DOHH2 (cell line): ENCODE results near the gene POLR1H.

Experiments used
- H3F3A ChIP-seq: fragments of 200-600 bp; sonication (generic), shearing (Covaris generic); 2 replicates; pipeline ENCODE4 v1.6.0; 2016; ENCODE audit warnings: antibody characterized with exemption, mild to moderate bottlenecking; ENCODE audit not compliant: control insufficient read depth, insufficient read depth
- H3K27ac ChIP-seq: fragments of 200-600 bp; sonication (generic); 2 replicates; pipeline ENCODE4 v1.5.1; 2014; ENCODE audit warnings: low read depth, mild to moderate bottlenecking, low read length, moderate library complexity
- H3K27me3 ChIP-seq: fragments of 200-600 bp; sonication (generic); 2 replicates; pipeline ENCODE4 v1.6.1; 2014; ENCODE audit warnings: mild to moderate bottlenecking, low read length, mixed read lengths; ENCODE audit not compliant: control insufficient read depth
- H3K36me3 ChIP-seq: fragments of 200-600 bp; sonication (generic); 2 replicates; pipeline ENCODE4 v1.6.1; 2014; ENCODE audit warnings: mild to moderate bottlenecking, low read length, moderate library complexity, mixed read lengths; ENCODE audit not compliant: control insufficient read depth
- H3K4me1 ChIP-seq: fragments of 200-600 bp; sonication (generic); 2 replicates; pipeline ENCODE4 v1.6.1; 2014; ENCODE audit warnings: mild to moderate bottlenecking, low read length, mixed read lengths; ENCODE audit not compliant: control insufficient read depth
- H3K4me2 ChIP-seq: fragments of 200-600 bp; sonication (generic); 2 replicates; pipeline ENCODE4 v1.6.0; 2014; ENCODE audit warnings: mild to moderate bottlenecking, low read length, moderate library complexity
- H3K4me3 ChIP-seq: fragments of 200-600 bp; sonication (generic); 2 replicates; pipeline ENCODE4 v1.5.1; 2014; ENCODE audit warnings: mild to moderate bottlenecking, low read length, mixed read lengths
- H3K79me2 ChIP-seq: fragments of 200-600 bp; sonication (generic); 2 replicates; pipeline ENCODE4 v1.6.1; 2014; ENCODE audit warnings: mild to moderate bottlenecking, low read length, mixed read lengths; ENCODE audit not compliant: control insufficient read depth
- H3K9me2 ChIP-seq: fragments of 200-600 bp; sonication (generic); replicated peaks from 2 replicates; pipeline ENCODE4 v1.6.1; 2014; ENCODE audit warnings: mild to moderate bottlenecking, low read length, mixed read lengths; ENCODE audit not compliant: control insufficient read depth
- H3K9me3 ChIP-seq: fragments of 200-600 bp; sonication (generic); 2 replicates; pipeline ENCODE4 v1.6.1; 2014; ENCODE audit warnings: antibody characterized with exemption, low read length, mixed read lengths; ENCODE audit not compliant: control insufficient read depth, insufficient read depth
- H4K20me1 ChIP-seq: fragments of 200-600 bp; sonication (generic); 2 replicates; pipeline ENCODE4 v1.6.0; 2014; ENCODE audit warnings: low read depth, mild to moderate bottlenecking, antibody characterized with exemption, low read length, moderate library complexity; ENCODE audit not compliant: control insufficient read depth, insufficient read depth
- CTCF ChIP-seq: fragments of 200-600 bp; sonication (generic); IDR thresholded peaks from one replicate; pipeline ENCODE4 v1.5.1; 2014; ENCODE audit warnings: antibody characterized with exemption, mild to moderate bottlenecking, low read depth, low read length; ENCODE audit not compliant: poor library complexity, severe bottlenecking
- EZH2phosphoT487 ChIP-seq: fragments of 200-600 bp; sonication (generic); IDR thresholded peaks from 2 replicates; pipeline ENCODE4 v1.6.1; 2017; ENCODE audit warnings: borderline replicate concordance, mild to moderate bottlenecking, antibody characterized with exemption, low read length, moderate library complexity, mixed read lengths

The POLR1H gene

GRCh38 chr6:30111266-30111856 is 50.3 kb downstream of the POLR1H start:
- Histone ChIP-seq H3K9me2 (no peaks in the 10 kb centered on the region), H3K79me2 (no peaks in the 10 kb centered on the region), H3K4me1 (no peaks in the 10 kb centered on the region), H3K27me3 (peaks cover 43% of the 10 kb centered on the region), H4K20me1 (no peaks in the 10 kb centered on the region), H3K36me3 (no peaks in the 10 kb centered on the region), H3K27ac (no peak overlapping the region), H3F3A (no peaks in the 10 kb centered on the region), H3K9me3 (no peaks in the 10 kb centered on the region), H3K4me3 (no peak overlapping the region), H3K4me2 (no peak overlapping the region)
- TF ChIP-seq EZH2phosphoT487 (no peak), CTCF (no peak)

DNA sequence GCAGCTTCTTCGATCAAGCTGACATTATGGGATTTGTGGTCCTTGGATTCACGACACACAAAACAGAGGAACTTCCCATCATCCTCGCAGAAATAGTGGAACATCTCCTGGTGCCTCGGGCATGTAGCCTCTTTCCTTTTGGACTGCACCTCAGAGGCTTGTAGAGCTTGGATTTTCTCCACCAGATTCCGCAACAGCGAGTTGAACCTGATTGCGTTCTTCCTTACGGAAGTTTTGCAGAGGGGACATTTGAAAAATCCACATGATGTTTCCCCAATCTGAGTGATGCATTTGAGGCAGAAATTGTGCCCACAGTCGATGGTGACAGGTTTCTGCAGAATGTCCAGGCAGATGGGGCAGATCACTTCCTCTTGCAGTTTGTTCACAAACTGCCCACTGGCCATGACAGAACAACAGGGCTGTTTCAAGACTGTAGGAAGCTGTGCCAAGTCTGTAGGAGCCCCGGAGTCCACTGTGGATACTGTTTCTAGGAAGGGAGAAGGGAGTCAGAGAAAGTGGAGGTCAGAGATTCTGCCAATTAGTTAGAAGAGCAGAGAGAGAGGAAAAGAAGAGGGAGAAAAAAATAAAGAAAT is 51.4 kb downstream of the POLR1H start:
- TF ChIP-seq CTCF, result no peak
- no peak for TF ChIP-seq EZH2phosphoT487
- no peak overlapping the region for H3K4me3 ChIP-seq

DNA sequence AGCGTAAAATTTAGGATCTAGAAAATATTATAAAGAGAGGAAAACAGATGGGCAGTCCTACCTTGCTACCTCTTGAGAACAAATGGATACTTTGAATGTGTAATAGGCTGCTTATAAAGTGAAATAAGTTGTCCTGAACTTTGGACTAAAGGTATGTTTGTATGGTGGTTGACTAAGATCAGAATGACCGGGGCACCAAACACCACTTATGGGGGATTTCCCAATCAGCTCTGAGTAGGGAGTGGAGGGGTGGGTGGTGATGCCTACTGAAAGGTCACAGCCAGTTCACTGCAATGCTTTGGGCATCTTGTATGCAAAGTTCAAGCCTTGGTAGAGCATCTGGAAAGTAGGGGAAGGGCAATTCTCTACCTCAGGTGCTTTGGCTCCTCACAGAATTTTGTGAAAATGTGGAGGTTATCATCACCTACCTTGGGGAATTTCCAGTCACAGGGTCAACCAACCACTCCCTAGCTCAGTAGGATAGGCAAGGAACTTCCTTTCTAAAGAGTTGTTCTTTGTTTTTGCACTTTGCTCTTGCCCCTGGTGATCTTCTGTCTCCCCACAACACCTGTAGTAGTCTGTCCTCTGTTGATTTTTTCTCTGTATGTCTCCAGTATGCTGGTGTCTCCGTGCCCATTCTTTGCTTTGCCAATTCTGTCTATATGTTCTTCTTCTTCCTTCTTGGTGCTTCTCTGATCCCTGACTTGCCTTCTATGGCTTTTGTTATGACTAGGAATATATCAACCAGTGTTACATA is 52.1 kb downstream of the POLR1H start, which contains the start of gene TRIM31:
TSS of gene TRIM31 (minus strand) at position 88 of the 757 bp plus-strand sequence. CDS start 285 bp downstream, outside the sequence.
- no peaks in the 10 kb centered on the region for H3K79me2 ChIP-seq
- H3K36me3 ChIP-seq, result no peaks in the 10 kb centered on the region
- H3K4me1 ChIP-seq, result no peaks in the 10 kb centered on the region
- H3K9me2 ChIP-seq, result no peaks in the 10 kb centered on the region
- H3K4me3 ChIP-seq, result no peak within 1 kb of the TSS
- no peak within 1 kb of the TSS for H3K27ac ChIP-seq
- no peaks in the 10 kb centered on the region for H3F3A ChIP-seq
- H3K9me3 ChIP-seq, result no peaks in the 10 kb centered on the region
- no peak for TF ChIP-seq EZH2phosphoT487
- TF ChIP-seq CTCF, result no peak
- H3K4me2 ChIP-seq, result no peak within 1 kb of the TSS
- H3K27me3 ChIP-seq, result peaks cover 36% of the 10 kb centered on the region
- no peaks in the 10 kb centered on the region for H4K20me1 ChIP-seq

More for the DNA sequence above, 51.4 kb downstream of the POLR1H start:
- Histone ChIP-seq H3K4me2 (no peak overlapping the region), H3K36me3 (no peaks in the 10 kb centered on the region), H3K79me2 (no peaks in the 10 kb centered on the region), H3K9me2 (no peaks in the 10 kb centered on the region), H3K9me3 (no peaks in the 10 kb centered on the region), H3K27me3 (peaks cover 41% of the 10 kb centered on the region), H3K27ac (no peak overlapping the region), H3F3A (no peaks in the 10 kb centered on the region), H4K20me1 (no peaks in the 10 kb centered on the region), H3K4me1 (no peaks in the 10 kb centered on the region)
